ENCODE data around the gene TTC7B.

The TTC7B gene

GRCh38 chr14:90625445-90625844 lies 190.8 kb downstream of the TTC7B start:
- TF ChIP-seq NFIC (IDR thresholded peaks at IDR 0.05), result no peak
- TF ChIP-seq REST (IDR thresholded peaks at IDR 0.05; ENCODE audit: low read depth), result no peak
- TF ChIP-seq EP300 (IDR thresholded peaks at IDR 0.05; ENCODE audit: borderline replicate concordance), result no peak
- no peak for TF ChIP-seq CREB1 (IDR thresholded peaks at IDR 0.05; ENCODE audit: low read depth)
- no peak for TF ChIP-seq EGR1 (IDR thresholded peaks at IDR 0.05)
- no peak for TF ChIP-seq YY1 (IDR thresholded peaks at IDR 0.05; ENCODE audit: low read depth)
- TF ChIP-seq MAX (IDR thresholded peaks at IDR 0.05), result no peak
- no peak for TF ChIP-seq FOXM1 (IDR thresholded peaks at IDR 0.05; ENCODE audit: borderline replicate concordance, low read depth)

GRCh38 chr14:90624732-90625400 lies 191.4 kb downstream of the TTC7B start:
- TF ChIP-seq FOXM1 (IDR thresholded peaks at IDR 0.05; ENCODE audit: borderline replicate concordance, low read depth) (no peak), MAX (IDR thresholded peaks at IDR 0.05) (no peak), TCF12 (IDR thresholded peaks at IDR 0.05; ENCODE audit: low read depth) (no peak), USF1 (IDR thresholded peaks at IDR 0.05) (no peak), REST (IDR thresholded peaks at IDR 0.05; ENCODE audit: low read depth) (no peak), NFIC (IDR thresholded peaks at IDR 0.05) (no peak), EGR1 (IDR thresholded peaks at IDR 0.05) (no peak), CEBPB (IDR thresholded peaks at IDR 0.05) (no peak), TEAD4 (IDR thresholded peaks at IDR 0.05) (no peak), YY1 (IDR thresholded peaks at IDR 0.05; ENCODE audit: low read depth) (no peak), TAF1 (IDR thresholded peaks at IDR 0.05; ENCODE audit: low read depth) (no peak), EP300 (IDR thresholded peaks at IDR 0.05; ENCODE audit: borderline replicate concordance) (no peak), RAD21 (IDR thresholded peaks at IDR 0.05; ENCODE audit: low read depth) (no peak), ZBTB7A (IDR thresholded peaks at IDR 0.05; ENCODE audit: low read depth) (no peak)

GRCh38 chr14:90624227-90624626 lies 192.0 kb downstream of the TTC7B start:
- no peak for TF ChIP-seq USF1 (IDR thresholded peaks at IDR 0.05)
- TF ChIP-seq CEBPB (IDR thresholded peaks at IDR 0.05), result no peak
- TF ChIP-seq TAF1 (IDR thresholded peaks at IDR 0.05; ENCODE audit: low read depth), result no peak
- no peak for TF ChIP-seq TEAD4 (IDR thresholded peaks at IDR 0.05)

GRCh38 chr14:90621201-90621600 lies 195.0 kb downstream of the TTC7B start:
- TF ChIP-seq EGR1 (IDR thresholded peaks at IDR 0.05) (no peak), TAF1 (IDR thresholded peaks at IDR 0.05; ENCODE audit: low read depth) (no peak), FOXM1 (IDR thresholded peaks at IDR 0.05; ENCODE audit: borderline replicate concordance, low read depth) (no peak), ZBTB7A (IDR thresholded peaks at IDR 0.05; ENCODE audit: low read depth) (no peak), NFIC (IDR thresholded peaks at IDR 0.05) (no peak), USF1 (IDR thresholded peaks at IDR 0.05) (no peak), REST (IDR thresholded peaks at IDR 0.05; ENCODE audit: low read depth) (no peak), YY1 (IDR thresholded peaks at IDR 0.05; ENCODE audit: low read depth) (no peak), RAD21 (IDR thresholded peaks at IDR 0.05; ENCODE audit: low read depth) (no peak), TCF12 (IDR thresholded peaks at IDR 0.05; ENCODE audit: low read depth) (no peak), CREB1 (IDR thresholded peaks at IDR 0.05; ENCODE audit: low read depth) (no peak), TEAD4 (IDR thresholded peaks at IDR 0.05) (no peak), MAX (IDR thresholded peaks at IDR 0.05) (no peak), CEBPB (IDR thresholded peaks at IDR 0.05) (no peak), EP300 (IDR thresholded peaks at IDR 0.05; ENCODE audit: borderline replicate concordance) (no peak)
